ENCODE measurements around the gene SPEG. TPM values are rescaled to one million over a fixed set of nuclear protein-coding genes. Genes with fewer than 3 reads are reported as not detected.
A peak's percentile ranks its signal among the peaks of the same experiment; 100 is the strongest.

The SPEG gene
- total RNA-seq, 1 experiment from 2014 or later: 30.7 TPM

GRCh38 chr2:219430633-219431615, 3.7 kb upstream of the SPEG start:
- TF ChIP-seq CTCF (conservative IDR thresholded peaks at IDR 0.05; ENCODE audit: low read depth, low read length) (peak; percentile 65), EZH2 (IDR thresholded peaks at IDR 0.05; ENCODE audit: low read length, unreplicated experiment) (no peak), EZH2phosphoT487 (IDR thresholded peaks at IDR 0.05; ENCODE audit: borderline replicate concordance, low read length) (no peak)
- no peak overlapping the region for H3K27ac ChIP-seq (ENCODE audit: low read length)
- CTCF ChIA-PET: interaction anchor here (0.5 to 1.2 kb wide), 3 partner anchors 35 to 99 kb away, joined by 3 to 4 read pairs (median 3); no protein-coding TSS in a partner anchor

GRCh38 chr2:219433666-219434467, 776 bp upstream of the SPEG start:
- CTCF ChIA-PET: interaction anchor here (0.6 kb wide), 1 partner anchor 30 kb away, joined by 3 read pairs; no protein-coding TSS in a partner anchor
- no peaks in the 10 kb centered on the region for H3K36me3 ChIP-seq (ENCODE audit: low read depth, low read length)
- no peak overlapping the region for H2AFZ ChIP-seq (ENCODE audit: low read length)
- POLR2A ChIA-PET (ENCODE audit: unreplicated experiment): no interaction called here
- no peak overlapping the region for H3K9ac ChIP-seq (ENCODE audit: low read length)
- H3K4me1 ChIP-seq (ENCODE audit: insufficient read depth, low read length): no peaks in the 10 kb centered on the region
- TF ChIP-seq EZH2phosphoT487 (IDR thresholded peaks at IDR 0.05; ENCODE audit: borderline replicate concordance, low read length) (no peak), CTCF (conservative IDR thresholded peaks at IDR 0.05; ENCODE audit: low read depth, low read length) (peak; percentile 60)
- H3K9me2 ChIP-seq (replicated peaks; ENCODE audit: low read length): no peaks in the 10 kb centered on the region
- no peak overlapping the region for H3K27ac ChIP-seq (ENCODE audit: low read length)
- peak; percentile 49 for DNase-seq
- no TSS peak for BruUV-seq (replicated peaks)
- no peaks in the 10 kb centered on the region for H3K79me2 ChIP-seq (ENCODE audit: low read length)
- intact Hi-C loops (cut with micrococcal nuclease): no loop called here
- H4K20me1 ChIP-seq (ENCODE audit: low read length): no peaks in the 10 kb centered on the region
- no peaks in the 10 kb centered on the region for H3F3A ChIP-seq (ENCODE audit: low read length, unreplicated experiment)
- H3K9me3 ChIP-seq (ENCODE audit: low read length): no peaks in the 10 kb centered on the region
- no peak for ATAC-seq
- no peak overlapping the region for H3K4me2 ChIP-seq (ENCODE audit: low read length)
- H3K27me3 ChIP-seq (ENCODE audit: low read length): no peaks in the 10 kb centered on the region
- no peak overlapping the region for H3K4me3 ChIP-seq (ENCODE audit: low read length)

More at GRCh38 chr2:219430633-219431615, 3.7 kb upstream of the SPEG start:
- Histone ChIP-seq H3K9ac (ENCODE audit: low read length) (no peak overlapping the region), H3K36me3 (ENCODE audit: low read depth, low read length) (no peaks in the 10 kb centered on the region), H3K4me3 (ENCODE audit: low read length) (no peak overlapping the region), H3K27me3 (ENCODE audit: low read length) (no peaks in the 10 kb centered on the region), H2AFZ (ENCODE audit: low read length) (peak overlapping the region; percentile 25; the same call in 1 of the 2 replicates), H3K9me3 (ENCODE audit: low read length) (no peaks in the 10 kb centered on the region), H4K20me1 (ENCODE audit: low read length) (no peaks in the 10 kb centered on the region), H3K4me1 (ENCODE audit: insufficient read depth, low read length) (no peaks in the 10 kb centered on the region), H3K9me2 (replicated peaks; ENCODE audit: low read length) (no peaks in the 10 kb centered on the region), H3K4me2 (ENCODE audit: low read length) (no peak overlapping the region), H3F3A (ENCODE audit: low read length, unreplicated experiment) (no peaks in the 10 kb centered on the region), H3K79me2 (ENCODE audit: low read length) (no peaks in the 10 kb centered on the region)
- no TSS peak for BruUV-seq (replicated peaks)
- POLR2A ChIA-PET (ENCODE audit: unreplicated experiment): interaction anchor here (0.5 kb wide), 1 partner anchor 19 kb away, joined by 5 read pairs; no protein-coding TSS in a partner anchor
- peak; percentile 100 for ATAC-seq
- intact Hi-C loops (cut with micrococcal nuclease): loop anchor here (1.0 kb wide), 2 partner anchors 27 to 99 kb away; no protein-coding TSS in a partner anchor
- peak; percentile 67 for DNase-seq

Data from PC-3 (cell line).